Measurements from ENCODE around the gene CDK12.

- TF ChIP-seq CTCF (IDR thresholded peaks at IDR 0.05) (no peak), POLR2A (IDR thresholded peaks at IDR 0.05) (no peak)
Measured at GRCh38 chr17:39416141-39416540, 45.1 kb upstream of the CDK12 start.
